Endodermal cell (in vitro differentiated cells): ENCODE measurements around the gene RGS6. TPM values are rescaled to one million over a fixed set of nuclear protein-coding genes. Genes with fewer than 3 reads are reported as not detected.

Experiments used
- DNase-seq: peaks from one replicate; pipeline ENCODE4 v3.0.0-alpha.2; 2017
- H3K27ac ChIP-seq: 2 replicates; pipeline ENCODE4 v1.5.1; 2013; ENCODE audit warnings: mild to moderate bottlenecking, low read depth, low read length, moderate library complexity
- H3K27me3 ChIP-seq: 2 replicates; pipeline ENCODE4 v1.6.1; 2013; ENCODE audit warnings: mild to moderate bottlenecking, low read length, moderate library complexity; ENCODE audit not compliant: insufficient read depth, control insufficient read depth, poor library complexity, severe bottlenecking
- H3K36me3 ChIP-seq: 2 replicates; pipeline ENCODE4 v1.7.0; 2013; ENCODE audit warnings: mild to moderate bottlenecking, low read length, moderate library complexity; ENCODE audit not compliant: control insufficient read depth, insufficient read depth
- H3K4me1 ChIP-seq: one replicate; pipeline ENCODE4 v1.7.0; 2013; ENCODE audit warnings: low read length; ENCODE audit not compliant: control insufficient read depth, insufficient read depth
- H3K4me3 ChIP-seq: 2 replicates; pipeline ENCODE4 v1.5.1; 2013; ENCODE audit warnings: mild to moderate bottlenecking, low read length, moderate library complexity
- H3K9ac ChIP-seq: 2 replicates; pipeline ENCODE4 v1.6.1; 2013; ENCODE audit warnings: mild to moderate bottlenecking, low read length, moderate library complexity; ENCODE audit not compliant: poor library complexity, severe bottlenecking; ENCODE audit errors: extremely low read depth
- H3K9me3 ChIP-seq: 2 replicates; pipeline ENCODE4 v1.6.1; 2013; ENCODE audit warnings: mild to moderate bottlenecking, low read length, moderate library complexity; ENCODE audit not compliant: control insufficient read depth
- H3K27ac Mint-ChIP-seq: 2 replicates; pipeline ENCODE4 v1.8.0; 2020; ENCODE audit warnings: mixed read lengths
- H3K27me3 Mint-ChIP-seq: 2 replicates; pipeline ENCODE4 v1.8.0; 2021; ENCODE audit warnings: mild to moderate bottlenecking, mixed read lengths; ENCODE audit not compliant: insufficient read depth
- H3K36me3 Mint-ChIP-seq: 2 replicates; pipeline ENCODE4 v1.8.0; 2020; ENCODE audit warnings: low read depth, mixed read lengths
- H3K4me1 Mint-ChIP-seq: 2 replicates; pipeline ENCODE4 v1.8.0; 2020; ENCODE audit warnings: mixed read lengths
- H3K4me3 Mint-ChIP-seq: 2 replicates; pipeline ENCODE4 v1.8.0; 2020; ENCODE audit warnings: mild to moderate bottlenecking, moderate library complexity, mixed read lengths
- H3K9me3 Mint-ChIP-seq: 2 replicates; pipeline ENCODE4 v1.8.0; 2020; ENCODE audit warnings: mild to moderate bottlenecking, mixed read lengths
- WGBS, 2 experiments: methylation state at CpG; one replicate each; pipeline versions ENCODE4 v1.1.5 to v1.1.7; 2013; ENCODE audit warnings: missing lambda C conversion rate in 2 of 2, mixed read lengths in 1 of 2; ENCODE audit not compliant: insufficient coverage in 1 of 2, insufficient read length in 1 of 2; 5-methylcytosine and 5-hydroxymethylcytosine counted together
- total RNA-seq, 2 donors: library from RNA; stranded (reverse); fragmentation: NEBNext Ultra II Directional in 1 of 2; extraction: Animal tissue kit (Norgen Biotek cat#: 25700) in 1 of 2; gene quantifications; 2 replicates in 1 of 2; 3 replicates in 1 of 2; pipeline ENCODE4 v1.2.1, GENCODE V29; 2021
- TF ChIP-seq, protein P1 (sequence below): fragments of 200-600 bp; sonication (generic); conservative IDR thresholded peaks from 2 replicates; pipeline ENCODE4 v1.5.0; 2021; ENCODE audit warnings: antibody characterized with exemption, mild to moderate bottlenecking

RGS6 gene
- total RNA-seq, 2 donors from 2014 or later: 10.1 to 16.3 TPM

DNA sequence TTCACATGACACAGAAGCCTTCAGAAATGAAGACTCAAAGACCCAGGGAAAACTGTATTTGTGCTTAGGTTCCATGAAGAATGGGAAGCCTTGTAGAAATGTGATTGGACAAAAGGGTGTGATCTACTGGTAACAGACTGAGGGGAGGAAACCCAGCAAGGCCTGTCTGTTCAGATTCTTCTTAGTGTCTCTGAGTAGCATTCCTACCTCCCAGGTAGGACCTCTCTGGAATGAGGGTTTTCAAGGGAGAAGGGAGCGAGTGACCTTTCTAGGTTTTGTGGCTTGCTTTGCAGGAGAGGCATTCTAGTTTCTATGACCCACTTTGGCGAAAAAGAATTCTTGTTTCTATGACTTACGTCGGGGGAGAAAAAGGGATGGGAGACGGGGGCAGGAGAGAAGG, 560.0 kb downstream of the RGS6 start:
- H3K4me3 Mint-ChIP-seq: no peak overlapping the region
- no peaks in the 10 kb centered on the region for H3K4me1 ChIP-seq
- no peaks in the 10 kb centered on the region for H3K27me3 Mint-ChIP-seq
- no peak overlapping the region for H3K27ac Mint-ChIP-seq
- H3K36me3 Mint-ChIP-seq: peaks cover 27% of the 10 kb centered on the region
- DNase-seq: no peak
- no peak overlapping the region for H3K27ac ChIP-seq
- no peaks in the 10 kb centered on the region for H3K4me1 Mint-ChIP-seq
- TF ChIP-seq, protein P1, sequence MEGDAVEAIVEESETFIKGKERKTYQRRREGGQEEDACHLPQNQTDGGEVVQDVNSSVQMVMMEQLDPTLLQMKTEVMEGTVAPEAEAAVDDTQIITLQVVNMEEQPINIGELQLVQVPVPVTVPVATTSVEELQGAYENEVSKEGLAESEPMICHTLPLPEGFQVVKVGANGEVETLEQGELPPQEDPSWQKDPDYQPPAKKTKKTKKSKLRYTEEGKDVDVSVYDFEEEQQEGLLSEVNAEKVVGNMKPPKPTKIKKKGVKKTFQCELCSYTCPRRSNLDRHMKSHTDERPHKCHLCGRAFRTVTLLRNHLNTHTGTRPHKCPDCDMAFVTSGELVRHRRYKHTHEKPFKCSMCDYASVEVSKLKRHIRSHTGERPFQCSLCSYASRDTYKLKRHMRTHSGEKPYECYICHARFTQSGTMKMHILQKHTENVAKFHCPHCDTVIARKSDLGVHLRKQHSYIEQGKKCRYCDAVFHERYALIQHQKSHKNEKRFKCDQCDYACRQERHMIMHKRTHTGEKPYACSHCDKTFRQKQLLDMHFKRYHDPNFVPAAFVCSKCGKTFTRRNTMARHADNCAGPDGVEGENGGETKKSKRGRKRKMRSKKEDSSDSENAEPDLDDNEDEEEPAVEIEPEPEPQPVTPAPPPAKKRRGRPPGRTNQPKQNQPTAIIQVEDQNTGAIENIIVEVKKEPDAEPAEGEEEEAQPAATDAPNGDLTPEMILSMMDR: no peak
- H3K9me3 ChIP-seq: peaks cover 23% of the 10 kb centered on the region
- H3K36me3 ChIP-seq: no peaks in the 10 kb centered on the region
- WGBS, 2 experiments: 92 to 95% methylated on average over 4 to 5 of the region's 5 CpGs
- H3K27me3 ChIP-seq: no peaks in the 10 kb centered on the region
- H3K9ac ChIP-seq: no peak overlapping the region
- no peak overlapping the region for H3K4me3 ChIP-seq
- H3K9me3 Mint-ChIP-seq: peaks cover 42% of the 10 kb centered on the region

DNA sequence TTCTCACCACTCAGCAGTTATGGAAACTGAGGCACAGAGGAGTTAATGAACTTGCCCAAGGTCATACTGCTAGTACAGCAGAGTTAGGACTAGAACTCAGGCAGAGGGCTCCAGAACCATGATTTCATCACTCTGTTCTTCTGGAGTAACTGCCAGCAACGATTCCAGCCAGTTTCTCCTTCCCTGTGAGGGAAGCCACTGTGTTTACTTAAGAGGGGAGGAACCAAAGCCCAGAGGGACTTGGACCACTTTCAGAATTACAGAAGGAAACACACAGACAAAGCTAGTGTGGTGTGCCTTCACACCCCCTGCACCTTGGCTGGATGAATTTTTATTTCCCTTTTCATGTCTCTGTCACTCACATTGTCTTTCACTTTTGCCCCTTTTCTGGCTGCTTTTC, 563.4 kb downstream of the RGS6 start:
- Mint-ChIP-seq H3K36me3 (peaks cover 12% of the 10 kb centered on the region), H3K4me1 (no peaks in the 10 kb centered on the region), H3K4me3 (no peak overlapping the region), H3K27ac (no peak overlapping the region), H3K27me3 (no peaks in the 10 kb centered on the region), H3K9me3 (peaks cover 21% of the 10 kb centered on the region)
- no peak for DNase-seq
- no peak overlapping the region for H3K4me3 ChIP-seq
- H3K9ac ChIP-seq: no peak overlapping the region
- TF ChIP-seq, protein P1: no peak
- no peak overlapping the region for H3K27ac ChIP-seq
- H3K27me3 ChIP-seq: no peaks in the 10 kb centered on the region
- no peaks in the 10 kb centered on the region for H3K4me1 ChIP-seq
- H3K36me3 ChIP-seq: no peaks in the 10 kb centered on the region
- WGBS, 2 experiments: 86 to 100% methylated on average over 1 of the region's 1 CpG
- H3K9me3 ChIP-seq: peaks cover 7% of the 10 kb centered on the region

DNA sequence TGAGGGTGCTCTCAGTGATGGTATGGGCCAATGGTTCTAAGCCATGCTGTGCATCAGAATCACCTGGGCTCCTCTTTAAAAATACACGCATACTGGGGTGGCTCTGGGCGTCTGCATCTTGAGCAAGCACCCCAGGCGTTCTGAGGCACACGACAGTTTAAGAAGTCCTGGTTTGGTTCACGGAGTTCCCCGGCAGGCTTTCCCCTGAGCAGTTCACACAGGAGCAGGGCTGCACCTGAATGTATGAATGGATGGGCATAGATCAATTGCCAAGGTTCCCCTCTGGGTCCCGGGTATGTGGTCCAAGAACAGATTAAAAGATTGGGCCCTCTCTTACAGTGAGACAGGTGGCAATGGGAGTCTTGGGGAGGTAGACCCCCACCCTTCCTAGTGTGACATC, 566.4 kb downstream of the RGS6 start:
- no peak overlapping the region for H3K4me3 Mint-ChIP-seq
- no peak for DNase-seq
- H3K4me1 ChIP-seq: no peaks in the 10 kb centered on the region
- H3K4me3 ChIP-seq: no peak overlapping the region
- no peaks in the 10 kb centered on the region for H3K27me3 Mint-ChIP-seq
- peaks cover 10% of the 10 kb centered on the region for H3K9me3 Mint-ChIP-seq
- peaks cover 16% of the 10 kb centered on the region for H3K36me3 Mint-ChIP-seq
- no peaks in the 10 kb centered on the region for H3K4me1 Mint-ChIP-seq
- TF ChIP-seq, protein P1: no peak
- WGBS, 2 experiments: 92 to 97% methylated on average over 6 to 7 of the region's 7 CpGs
- no peak overlapping the region for H3K27ac ChIP-seq
- H3K27me3 ChIP-seq: no peaks in the 10 kb centered on the region
- no peaks in the 10 kb centered on the region for H3K36me3 ChIP-seq
- no peak overlapping the region for H3K9ac ChIP-seq
- H3K27ac Mint-ChIP-seq: no peak overlapping the region
- peaks cover 5% of the 10 kb centered on the region for H3K9me3 ChIP-seq
